Stimulated activated CD4-positive, alpha-beta T cell treated with anti-CD3 and anti-CD28 coated beads, Interleukin-2, amount 100 ng/mL, for 24 hours (primary cell): ENCODE data around the gene CAND2.
A peak's percentile ranks its signal among the peaks of the same experiment; 100 is the strongest.

Experiments used
- DNase-seq, 2 donors: peaks; one replicate each; pipeline ENCODE4 v3.0.0-alpha.2; 2020

The CAND2 gene

GRCh38 chr3:12808587-12808986, 12.1 kb downstream of the CAND2 start:
- no peak for DNase-seq

- DNase-seq, result no peak
Measured at GRCh38 chr3:12809001-12809400, 12.5 kb downstream of the CAND2 start.

- no peak for DNase-seq
Measured at GRCh38 chr3:12809435-12809834, 13.0 kb downstream of the CAND2 start.

GRCh38 chr3:12810013-12810780, 13.7 kb downstream of the CAND2 start:
- peak; percentile 96 for DNase-seq

GRCh38 chr3:12810961-12811360, 14.5 kb downstream of the CAND2 start:
- DNase-seq, result no peak

- no peak for DNase-seq
Measured at GRCh38 chr3:12812812-12813211, 16.3 kb downstream of the CAND2 start.

GRCh38 chr3:12813967-12814366, 17.5 kb downstream of the CAND2 start:
- DNase-seq, result no peak

GRCh38 chr3:12815078-12815477, 18.6 kb downstream of the CAND2 start:
- DNase-seq, result no peak

GRCh38 chr3:12815719-12816118, 19.2 kb downstream of the CAND2 start:
- no peak for DNase-seq

- no peak for DNase-seq
Measured at GRCh38 chr3:12816521-12817342, 20.3 kb downstream of the CAND2 start.

GRCh38 chr3:12817343-12817710, 20.8 kb downstream of the CAND2 start:
- no peak for DNase-seq

GRCh38 chr3:12818273-12818672, 21.8 kb downstream of the CAND2 start:
- DNase-seq, result no peak

GRCh38 chr3:12818773-12819172, 22.3 kb downstream of the CAND2 start:
- no peak for DNase-seq

- DNase-seq, result no peak
Measured at GRCh38 chr3:12822725-12823373, 26.4 kb downstream of the CAND2 start.

- DNase-seq, result no peak
Measured at GRCh38 chr3:12824299-12824698, 27.8 kb downstream of the CAND2 start.

GRCh38 chr3:12825156-12825555, 28.7 kb downstream of the CAND2 start:
- no peak for DNase-seq

- no peak for DNase-seq
Measured at GRCh38 chr3:12828751-12829150, 32.3 kb downstream of the CAND2 start.

- no peak for DNase-seq
Measured at GRCh38 chr3:12829404-12829803, 32.9 kb downstream of the CAND2 start.

- no peak for DNase-seq
Measured at GRCh38 chr3:12829886-12830784, 33.7 kb downstream of the CAND2 start.

GRCh38 chr3:12830785-12831156, 34.3 kb downstream of the CAND2 start:
- DNase-seq, result no peak

- no peak for DNase-seq
Measured at GRCh38 chr3:12831301-12831866, 34.9 kb downstream of the CAND2 start.
